ENCODE results near the gene FMO3.

FMO3 gene

DNA sequence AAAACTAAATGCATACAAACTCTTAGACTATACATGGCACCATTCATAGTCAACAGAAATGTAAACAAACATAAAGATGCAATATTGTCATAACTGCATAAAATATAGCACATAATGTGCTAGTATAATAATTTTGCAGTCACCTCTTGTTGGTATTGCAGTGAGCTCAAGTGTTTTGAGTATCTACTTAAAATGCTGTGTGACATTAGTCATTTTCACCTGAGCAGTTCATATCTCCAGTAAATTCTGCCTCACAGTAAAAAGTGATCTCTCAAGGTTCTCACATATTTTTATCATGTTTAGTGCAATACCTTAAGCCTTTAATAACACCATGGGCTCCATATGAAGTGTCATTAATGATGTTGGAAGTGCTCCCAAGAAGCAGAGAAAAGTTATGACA, 64.8 kb downstream of the FMO3 start:
- Histone ChIP-seq H3K9me3 (no peaks in the 10 kb centered on the region), H3K36me3 (no peaks in the 10 kb centered on the region), H3K27me3 (no peaks in the 10 kb centered on the region), H3K4me1 (no peaks in the 10 kb centered on the region), H3K4me3 (ENCODE audit: low read depth, low read length) (no peak overlapping the region)
- DNase-seq, result no peak
- TF ChIP-seq, protein P1, sequence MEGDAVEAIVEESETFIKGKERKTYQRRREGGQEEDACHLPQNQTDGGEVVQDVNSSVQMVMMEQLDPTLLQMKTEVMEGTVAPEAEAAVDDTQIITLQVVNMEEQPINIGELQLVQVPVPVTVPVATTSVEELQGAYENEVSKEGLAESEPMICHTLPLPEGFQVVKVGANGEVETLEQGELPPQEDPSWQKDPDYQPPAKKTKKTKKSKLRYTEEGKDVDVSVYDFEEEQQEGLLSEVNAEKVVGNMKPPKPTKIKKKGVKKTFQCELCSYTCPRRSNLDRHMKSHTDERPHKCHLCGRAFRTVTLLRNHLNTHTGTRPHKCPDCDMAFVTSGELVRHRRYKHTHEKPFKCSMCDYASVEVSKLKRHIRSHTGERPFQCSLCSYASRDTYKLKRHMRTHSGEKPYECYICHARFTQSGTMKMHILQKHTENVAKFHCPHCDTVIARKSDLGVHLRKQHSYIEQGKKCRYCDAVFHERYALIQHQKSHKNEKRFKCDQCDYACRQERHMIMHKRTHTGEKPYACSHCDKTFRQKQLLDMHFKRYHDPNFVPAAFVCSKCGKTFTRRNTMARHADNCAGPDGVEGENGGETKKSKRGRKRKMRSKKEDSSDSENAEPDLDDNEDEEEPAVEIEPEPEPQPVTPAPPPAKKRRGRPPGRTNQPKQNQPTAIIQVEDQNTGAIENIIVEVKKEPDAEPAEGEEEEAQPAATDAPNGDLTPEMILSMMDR (IDR thresholded peaks at IDR 0.05; ENCODE audit: low read depth, low read length), result no peak

DNA sequence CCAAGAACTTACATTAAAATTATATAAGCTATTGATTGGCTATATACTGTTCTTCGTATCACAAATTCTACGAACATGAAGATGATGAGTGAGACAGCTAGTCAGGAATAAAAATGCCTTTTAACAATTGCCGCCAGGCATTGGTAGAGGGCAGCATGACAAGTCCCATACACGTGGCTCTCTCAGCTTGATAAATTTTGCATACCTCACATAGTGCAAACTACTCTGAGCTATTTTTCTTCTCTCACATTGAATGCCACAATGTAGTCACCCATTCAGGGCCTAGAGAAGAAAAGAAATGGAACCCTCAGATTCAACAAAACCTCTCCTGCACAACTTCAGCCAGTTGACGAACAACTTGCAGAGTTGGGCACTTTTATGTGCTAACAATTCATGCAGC, 67.4 kb downstream of the FMO3 start:
- Histone ChIP-seq H3K4me1 (no peaks in the 10 kb centered on the region), H3K9me3 (no peaks in the 10 kb centered on the region), H3K36me3 (no peaks in the 10 kb centered on the region), H3K4me3 (ENCODE audit: low read depth, low read length) (no peak overlapping the region), H3K27me3 (no peaks in the 10 kb centered on the region)
- DNase-seq, result no peak
- TF ChIP-seq, protein P1 (IDR thresholded peaks at IDR 0.05; ENCODE audit: low read depth, low read length), result no peak

DNA sequence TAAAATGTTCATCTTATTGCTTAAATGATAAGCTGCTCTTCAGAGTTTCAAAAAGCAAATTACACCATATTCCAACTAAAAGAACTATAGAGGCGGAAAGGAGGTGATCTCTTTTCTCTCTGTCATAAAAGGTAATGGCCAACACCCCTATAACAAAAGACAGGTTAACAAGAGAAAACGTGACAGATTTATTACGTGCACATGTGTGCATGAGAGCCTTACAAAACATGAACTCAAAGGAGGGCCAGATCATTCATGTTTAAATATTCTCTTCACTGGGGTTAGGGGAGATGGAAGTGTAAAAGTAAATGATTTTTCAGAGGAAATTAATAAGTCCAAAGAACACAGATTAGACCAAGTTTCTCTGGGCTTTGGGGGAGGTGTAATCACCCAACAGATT, 67.8 kb downstream of the FMO3 start:
- H3K9me3 ChIP-seq, result no peaks in the 10 kb centered on the region
- H3K4me3 ChIP-seq (ENCODE audit: low read depth, low read length), result no peak overlapping the region
- DNase-seq, result no peak
- no peaks in the 10 kb centered on the region for H3K27me3 ChIP-seq
- no peaks in the 10 kb centered on the region for H3K36me3 ChIP-seq
- TF ChIP-seq, protein P1 (IDR thresholded peaks at IDR 0.05; ENCODE audit: low read depth, low read length), result no peak
- no peaks in the 10 kb centered on the region for H3K4me1 ChIP-seq

DNA sequence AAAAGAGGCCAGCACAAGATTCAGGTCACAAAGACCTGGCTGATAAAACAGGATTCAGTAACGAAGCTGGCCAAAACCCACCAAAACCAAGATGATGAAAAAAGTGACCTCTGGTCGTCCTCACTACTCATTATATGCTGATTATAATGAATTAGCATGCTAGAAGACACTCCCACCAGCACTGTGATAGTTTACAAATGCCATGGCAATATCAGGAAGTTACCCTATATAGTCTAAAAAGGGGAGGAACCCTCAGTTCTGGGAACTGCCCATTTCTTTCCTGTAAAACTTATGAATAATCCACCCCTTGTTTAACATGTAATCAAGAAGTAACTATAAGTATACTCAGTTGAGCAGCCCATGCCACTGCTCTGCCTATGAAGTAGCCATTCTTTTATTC, 68.4 kb downstream of the FMO3 start:
- H3K4me3 ChIP-seq (ENCODE audit: low read depth, low read length), result no peak overlapping the region
- no peak for DNase-seq
- H3K36me3 ChIP-seq, result no peaks in the 10 kb centered on the region
- no peaks in the 10 kb centered on the region for H3K4me1 ChIP-seq
- TF ChIP-seq, protein P1 (IDR thresholded peaks at IDR 0.05; ENCODE audit: low read depth, low read length), result no peak
- no peaks in the 10 kb centered on the region for H3K27me3 ChIP-seq
- no peaks in the 10 kb centered on the region for H3K9me3 ChIP-seq

DNA sequence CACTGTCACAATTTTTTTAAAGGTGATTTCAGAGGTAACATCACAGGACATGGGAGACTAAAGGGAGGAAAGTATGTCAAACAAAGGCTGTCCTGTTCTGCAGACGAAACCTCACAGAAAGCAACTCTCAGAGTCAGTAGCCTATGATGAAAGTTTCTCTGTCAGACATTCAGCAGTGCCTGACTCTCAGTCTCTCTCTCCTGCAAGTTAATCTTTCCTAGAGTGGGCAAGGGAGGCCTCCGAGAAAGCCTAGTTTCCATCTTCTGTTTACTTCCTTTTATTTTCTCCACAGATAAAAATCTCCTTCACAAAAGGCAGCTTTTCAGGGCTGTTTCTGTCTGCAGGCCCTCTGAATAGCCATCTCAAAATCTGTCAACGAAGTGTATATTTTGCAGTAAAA, 69.5 kb downstream of the FMO3 start:
- Histone ChIP-seq H3K4me3 (ENCODE audit: low read depth, low read length) (no peak overlapping the region), H3K36me3 (no peaks in the 10 kb centered on the region), H3K27me3 (no peaks in the 10 kb centered on the region), H3K4me1 (no peaks in the 10 kb centered on the region), H3K9me3 (no peaks in the 10 kb centered on the region)
- TF ChIP-seq, protein P1 (IDR thresholded peaks at IDR 0.05; ENCODE audit: low read depth, low read length), result no peak
- DNase-seq, result no peak

DNA sequence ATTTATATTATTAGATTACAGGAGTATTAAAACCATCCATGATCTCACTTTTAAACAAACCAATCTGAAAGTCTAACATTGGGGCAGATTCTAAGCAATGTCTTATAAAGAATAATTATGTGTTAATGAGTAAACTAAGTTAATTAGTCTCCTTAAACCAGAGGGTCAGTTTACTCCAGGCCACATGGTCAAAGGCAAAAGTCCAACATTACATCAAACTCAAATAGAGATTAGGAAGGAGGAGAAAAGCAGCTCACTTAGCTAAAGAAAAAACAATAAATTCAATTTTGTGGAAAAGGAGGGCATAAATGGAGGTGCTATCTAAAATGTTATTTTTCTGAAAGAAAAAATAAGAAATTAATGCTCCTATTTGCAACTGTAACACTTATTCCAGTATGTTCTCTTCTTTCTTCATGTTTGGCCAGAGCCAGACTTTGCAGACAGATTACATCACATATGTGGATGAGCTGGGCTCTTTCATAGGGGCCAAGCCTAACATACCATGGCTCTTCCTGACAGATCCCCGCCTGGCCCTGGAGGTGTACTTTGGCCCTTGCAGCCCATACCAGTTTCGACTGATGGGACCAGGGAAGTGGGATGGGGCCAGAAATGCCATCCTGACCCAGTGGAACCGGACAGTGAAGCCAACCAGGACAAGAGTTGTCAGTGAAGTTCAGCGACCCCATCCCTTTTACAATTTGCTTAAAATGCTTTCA, 70.1 kb downstream of the FMO3 start:
- no peaks in the 10 kb centered on the region for H3K27me3 ChIP-seq
- no peaks in the 10 kb centered on the region for H3K36me3 ChIP-seq

More for the DNA sequence above, 70.1 kb downstream of the FMO3 start:
- Histone ChIP-seq H3K4me3 (ENCODE audit: low read depth, low read length) (no peak overlapping the region), H3K4me1 (no peaks in the 10 kb centered on the region), H3K9me3 (no peaks in the 10 kb centered on the region)
- DNase-seq, result no peak
- TF ChIP-seq, protein P1 (IDR thresholded peaks at IDR 0.05; ENCODE audit: low read depth, low read length), result no peak

Measured in BE2C (cell line).